PC-9 (cell line): ENCODE measurements around the gene CCNT2.

Source experiments
- EZH2 ChIP-seq: fragments of 200-600 bp; sonication (generic); IDR thresholded peaks from 2 replicates; pipeline ENCODE4 v1.8.0; 2017; ENCODE audit warnings: antibody characterized with exemption, low read depth
- TF ChIP-seq, protein P1 (sequence below): fragments of 200-600 bp; sonication (generic); conservative IDR thresholded peaks from 2 replicates; pipeline ENCODE4 v1.6.1; 2017; ENCODE audit warnings: mixed run types, antibody characterized with exemption, mild to moderate bottlenecking, moderate library complexity

DNA sequence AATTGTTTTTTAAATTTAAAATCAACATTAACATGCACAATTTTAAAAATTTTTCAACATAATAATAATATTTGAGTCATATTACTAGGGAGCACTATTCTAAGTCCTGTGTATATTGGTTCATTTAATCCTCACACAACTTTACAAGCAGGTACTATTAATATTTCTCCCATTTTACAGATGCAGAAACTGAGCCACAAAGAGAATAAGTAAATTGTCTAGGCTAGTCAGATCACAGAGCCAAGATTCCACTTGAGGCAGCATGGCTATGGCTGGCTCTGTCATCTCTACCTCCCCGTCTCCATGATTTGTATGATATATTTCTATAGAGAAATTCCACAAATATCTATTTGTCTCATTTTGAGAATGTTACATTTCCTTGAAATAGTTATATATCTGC, 15.1 kb downstream of the CCNT2 start:
- TF ChIP-seq, protein P1, sequence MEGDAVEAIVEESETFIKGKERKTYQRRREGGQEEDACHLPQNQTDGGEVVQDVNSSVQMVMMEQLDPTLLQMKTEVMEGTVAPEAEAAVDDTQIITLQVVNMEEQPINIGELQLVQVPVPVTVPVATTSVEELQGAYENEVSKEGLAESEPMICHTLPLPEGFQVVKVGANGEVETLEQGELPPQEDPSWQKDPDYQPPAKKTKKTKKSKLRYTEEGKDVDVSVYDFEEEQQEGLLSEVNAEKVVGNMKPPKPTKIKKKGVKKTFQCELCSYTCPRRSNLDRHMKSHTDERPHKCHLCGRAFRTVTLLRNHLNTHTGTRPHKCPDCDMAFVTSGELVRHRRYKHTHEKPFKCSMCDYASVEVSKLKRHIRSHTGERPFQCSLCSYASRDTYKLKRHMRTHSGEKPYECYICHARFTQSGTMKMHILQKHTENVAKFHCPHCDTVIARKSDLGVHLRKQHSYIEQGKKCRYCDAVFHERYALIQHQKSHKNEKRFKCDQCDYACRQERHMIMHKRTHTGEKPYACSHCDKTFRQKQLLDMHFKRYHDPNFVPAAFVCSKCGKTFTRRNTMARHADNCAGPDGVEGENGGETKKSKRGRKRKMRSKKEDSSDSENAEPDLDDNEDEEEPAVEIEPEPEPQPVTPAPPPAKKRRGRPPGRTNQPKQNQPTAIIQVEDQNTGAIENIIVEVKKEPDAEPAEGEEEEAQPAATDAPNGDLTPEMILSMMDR = no peak
- TF ChIP-seq EZH2 = no peak
